ENCODE data around the gene TMEM92.

DNA sequence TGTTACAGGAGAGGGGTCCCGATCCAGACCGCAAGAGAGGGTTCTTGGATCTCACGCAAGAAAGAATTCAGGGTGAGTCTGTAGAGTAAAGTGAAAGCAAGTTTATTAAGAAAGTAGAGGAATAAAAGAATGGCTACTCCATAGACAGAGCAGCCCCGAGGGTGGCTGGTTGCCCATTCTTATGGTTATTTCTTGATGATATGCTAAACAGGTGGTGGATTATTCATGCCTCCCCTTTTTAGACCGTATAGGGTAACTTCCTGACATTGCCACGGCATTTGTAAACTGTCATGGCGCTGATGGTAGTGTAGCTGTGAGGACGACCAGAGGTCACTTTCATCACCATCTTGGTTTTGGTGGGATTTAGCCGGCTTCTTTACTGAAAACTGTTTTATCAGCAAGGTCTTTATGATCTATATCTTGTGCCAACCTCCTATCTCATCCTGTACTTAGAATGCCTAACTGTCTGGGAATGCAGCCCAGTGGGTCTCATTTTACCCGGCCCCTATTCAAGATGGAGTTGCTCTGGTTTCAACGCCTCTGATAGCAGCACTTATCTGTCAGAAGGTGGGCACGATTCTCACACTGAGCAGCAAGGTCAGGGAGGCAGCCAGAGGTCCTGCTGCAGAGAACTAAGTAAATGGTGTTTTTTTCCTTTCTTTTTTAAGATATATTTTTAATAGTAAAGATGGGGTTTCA is 45.2 kb downstream of the TMEM92 start:
- TF ChIP-seq, protein P1, sequence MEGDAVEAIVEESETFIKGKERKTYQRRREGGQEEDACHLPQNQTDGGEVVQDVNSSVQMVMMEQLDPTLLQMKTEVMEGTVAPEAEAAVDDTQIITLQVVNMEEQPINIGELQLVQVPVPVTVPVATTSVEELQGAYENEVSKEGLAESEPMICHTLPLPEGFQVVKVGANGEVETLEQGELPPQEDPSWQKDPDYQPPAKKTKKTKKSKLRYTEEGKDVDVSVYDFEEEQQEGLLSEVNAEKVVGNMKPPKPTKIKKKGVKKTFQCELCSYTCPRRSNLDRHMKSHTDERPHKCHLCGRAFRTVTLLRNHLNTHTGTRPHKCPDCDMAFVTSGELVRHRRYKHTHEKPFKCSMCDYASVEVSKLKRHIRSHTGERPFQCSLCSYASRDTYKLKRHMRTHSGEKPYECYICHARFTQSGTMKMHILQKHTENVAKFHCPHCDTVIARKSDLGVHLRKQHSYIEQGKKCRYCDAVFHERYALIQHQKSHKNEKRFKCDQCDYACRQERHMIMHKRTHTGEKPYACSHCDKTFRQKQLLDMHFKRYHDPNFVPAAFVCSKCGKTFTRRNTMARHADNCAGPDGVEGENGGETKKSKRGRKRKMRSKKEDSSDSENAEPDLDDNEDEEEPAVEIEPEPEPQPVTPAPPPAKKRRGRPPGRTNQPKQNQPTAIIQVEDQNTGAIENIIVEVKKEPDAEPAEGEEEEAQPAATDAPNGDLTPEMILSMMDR (IDR thresholded peaks at IDR 0.05; ENCODE audit: insufficient read depth, low read length) = no peak
- TF ChIP-seq POLR2AphosphoS5 (IDR thresholded peaks at IDR 0.05; ENCODE audit: low read depth) (no peak), GABPA (IDR thresholded peaks at IDR 0.05; ENCODE audit: low read depth) (no peak), SPI1 (IDR thresholded peaks at IDR 0.05; ENCODE audit: borderline replicate concordance, low read depth) (no peak)
- TF ChIP-seq, protein P2, sequence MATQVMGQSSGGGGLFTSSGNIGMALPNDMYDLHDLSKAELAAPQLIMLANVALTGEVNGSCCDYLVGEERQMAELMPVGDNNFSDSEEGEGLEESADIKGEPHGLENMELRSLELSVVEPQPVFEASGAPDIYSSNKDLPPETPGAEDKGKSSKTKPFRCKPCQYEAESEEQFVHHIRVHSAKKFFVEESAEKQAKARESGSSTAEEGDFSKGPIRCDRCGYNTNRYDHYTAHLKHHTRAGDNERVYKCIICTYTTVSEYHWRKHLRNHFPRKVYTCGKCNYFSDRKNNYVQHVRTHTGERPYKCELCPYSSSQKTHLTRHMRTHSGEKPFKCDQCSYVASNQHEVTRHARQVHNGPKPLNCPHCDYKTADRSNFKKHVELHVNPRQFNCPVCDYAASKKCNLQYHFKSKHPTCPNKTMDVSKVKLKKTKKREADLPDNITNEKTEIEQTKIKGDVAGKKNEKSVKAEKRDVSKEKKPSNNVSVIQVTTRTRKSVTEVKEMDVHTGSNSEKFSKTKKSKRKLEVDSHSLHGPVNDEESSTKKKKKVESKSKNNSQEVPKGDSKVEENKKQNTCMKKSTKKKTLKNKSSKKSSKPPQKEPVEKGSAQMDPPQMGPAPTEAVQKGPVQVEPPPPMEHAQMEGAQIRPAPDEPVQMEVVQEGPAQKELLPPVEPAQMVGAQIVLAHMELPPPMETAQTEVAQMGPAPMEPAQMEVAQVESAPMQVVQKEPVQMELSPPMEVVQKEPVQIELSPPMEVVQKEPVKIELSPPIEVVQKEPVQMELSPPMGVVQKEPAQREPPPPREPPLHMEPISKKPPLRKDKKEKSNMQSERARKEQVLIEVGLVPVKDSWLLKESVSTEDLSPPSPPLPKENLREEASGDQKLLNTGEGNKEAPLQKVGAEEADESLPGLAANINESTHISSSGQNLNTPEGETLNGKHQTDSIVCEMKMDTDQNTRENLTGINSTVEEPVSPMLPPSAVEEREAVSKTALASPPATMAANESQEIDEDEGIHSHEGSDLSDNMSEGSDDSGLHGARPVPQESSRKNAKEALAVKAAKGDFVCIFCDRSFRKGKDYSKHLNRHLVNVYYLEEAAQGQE (IDR thresholded peaks at IDR 0.05; ENCODE audit: insufficient replicate concordance, low read depth) = no peak
